PC-9 (cell line): ENCODE data around the gene TBC1D22A.

ENCODE experiments used
- EZH2 ChIP-seq: fragments of 200-600 bp; sonication (generic); IDR thresholded peaks from 2 replicates; pipeline ENCODE4 v1.8.0; 2017; ENCODE audit warnings: antibody characterized with exemption, low read depth
- TF ChIP-seq, protein P1 (sequence below): fragments of 200-600 bp; sonication (generic); conservative IDR thresholded peaks from 2 replicates; pipeline ENCODE4 v1.6.1; 2017; ENCODE audit warnings: mixed run types, antibody characterized with exemption, mild to moderate bottlenecking, moderate library complexity

- TF ChIP-seq, protein P1, sequence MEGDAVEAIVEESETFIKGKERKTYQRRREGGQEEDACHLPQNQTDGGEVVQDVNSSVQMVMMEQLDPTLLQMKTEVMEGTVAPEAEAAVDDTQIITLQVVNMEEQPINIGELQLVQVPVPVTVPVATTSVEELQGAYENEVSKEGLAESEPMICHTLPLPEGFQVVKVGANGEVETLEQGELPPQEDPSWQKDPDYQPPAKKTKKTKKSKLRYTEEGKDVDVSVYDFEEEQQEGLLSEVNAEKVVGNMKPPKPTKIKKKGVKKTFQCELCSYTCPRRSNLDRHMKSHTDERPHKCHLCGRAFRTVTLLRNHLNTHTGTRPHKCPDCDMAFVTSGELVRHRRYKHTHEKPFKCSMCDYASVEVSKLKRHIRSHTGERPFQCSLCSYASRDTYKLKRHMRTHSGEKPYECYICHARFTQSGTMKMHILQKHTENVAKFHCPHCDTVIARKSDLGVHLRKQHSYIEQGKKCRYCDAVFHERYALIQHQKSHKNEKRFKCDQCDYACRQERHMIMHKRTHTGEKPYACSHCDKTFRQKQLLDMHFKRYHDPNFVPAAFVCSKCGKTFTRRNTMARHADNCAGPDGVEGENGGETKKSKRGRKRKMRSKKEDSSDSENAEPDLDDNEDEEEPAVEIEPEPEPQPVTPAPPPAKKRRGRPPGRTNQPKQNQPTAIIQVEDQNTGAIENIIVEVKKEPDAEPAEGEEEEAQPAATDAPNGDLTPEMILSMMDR: no peak
- no peak for TF ChIP-seq EZH2
These were observed 303.5 kb downstream of the TBC1D22A start for GRCh38 chr22:47065756-47066615.
